Psoas muscle (tissue), 8 donors: ENCODE measurements around the gene TBK1. TPM values are rescaled to one million over a fixed set of nuclear protein-coding genes. Genes with fewer than 3 reads are reported as not detected.
A peak's percentile ranks its signal among the peaks of the same experiment; 100 is the strongest.

Experiments
- ATAC-seq, 4 donors: fragments of 200-7000 bp; cut with Tn5 transposase; one replicate each; pipeline ENCODE4 v1.9.1; 2020; ENCODE audit warnings: moderate library complexity in 3 of 4, mild to moderate bottlenecking in 2 of 4
- DNase-seq, 2 donors: peaks; one replicate each; pipeline ENCODE4 v3.0.0-alpha.2; 2020
- H3K27ac ChIP-seq: fragments of 200-600 bp; one replicate; pipeline ENCODE4 v1.8.0; 2022
- H3K27me3 ChIP-seq, 3 donors: fragments of 200-600 bp in 1 of 3; one replicate each; pipeline versions ENCODE4 v1.6.1 to v1.8.0; 2013 to 2022; ENCODE audit warnings: low read length in 2 of 3, mild to moderate bottlenecking in 2 of 3, moderate library complexity in 1 of 3; ENCODE audit not compliant: insufficient read depth in 3 of 3
- H3K36me3 ChIP-seq, 2 donors: fragments of 200-600 bp in 1 of 2; one replicate each; pipeline versions ENCODE4 v1.6.1 to v1.8.0; 2013 to 2022; ENCODE audit warnings: low read depth in 1 of 2, mild to moderate bottlenecking in 1 of 2, moderate library complexity in 1 of 2; ENCODE audit not compliant: insufficient read depth in 1 of 2
- H3K4me1 ChIP-seq: fragments of 200-600 bp; one replicate; pipeline ENCODE4 v1.8.0; 2022
- H3K4me3 ChIP-seq: fragments of 200-600 bp; one replicate; pipeline ENCODE4 v1.8.0; 2022; ENCODE audit warnings: mild to moderate bottlenecking
- H3K9me3 ChIP-seq: fragments of 200-600 bp; one replicate; pipeline ENCODE4 v1.8.0; 2022
- CTCF ChIP-seq: fragments of 200-600 bp; IDR thresholded peaks from one replicate; pipeline ENCODE4 v1.8.0; 2022; ENCODE audit warnings: antibody characterized with exemption
- WGBS, 3 donors: extraction: QIAGEN DNeasy Blood & Tissue Kit; methylation state at CpG; one replicate each; pipeline versions ENCODE4 v1.1.6 to v1.1.7; 2013; 5-methylcytosine and 5-hydroxymethylcytosine counted together
- intact Hi-C, 2 donors: fragments of 100-400 bp; cut with DNase I; formaldehyde crosslinking; loops; one replicate each; pipeline versions ENCODE4 v1.11.0 to v1.14.2; 2022
- polyA plus RNA-seq, 3 donors: library from polyadenylated mRNA; stranded (reverse); fragments of 200-250 nt; gene quantifications; one replicate each; pipeline ENCODE4 v1.2.3, GENCODE V29; 2013
- total RNA-seq, 4 donors: library from RNA; stranded (reverse); fragmentation: NEBNext Ultra II Directional in 2 of 4; extraction: Animal tissue kit (Norgen Biotek cat#: 25700) in 2 of 4; gene quantifications; one replicate each; pipeline versions ENCODE4 v1.2.1 to v1.2.4, GENCODE V29; 2021 to 2023
- donor health status: healthy with polysubstance abuse.
- donor health status: DM: no; HTN: no; CAD: no; lungs with moderate emphysema.
- donor health status: Bipolar disorder and iron deficiency.
- donor health status: healthy.
- donor health status: DM: yes; HTN: yes; CAD: no.
- donor health status: DM: no; HTN: no; CAD: no.
- donor health status: DM: no; HTN: no; CAD: no.
- donor health status: DM: yes; HTN: yes; CAD: no.

The TBK1 gene
- total and polyA plus RNA-seq, 7 donors = 11.6 to 39.8 (median 19.9) TPM

DNA sequence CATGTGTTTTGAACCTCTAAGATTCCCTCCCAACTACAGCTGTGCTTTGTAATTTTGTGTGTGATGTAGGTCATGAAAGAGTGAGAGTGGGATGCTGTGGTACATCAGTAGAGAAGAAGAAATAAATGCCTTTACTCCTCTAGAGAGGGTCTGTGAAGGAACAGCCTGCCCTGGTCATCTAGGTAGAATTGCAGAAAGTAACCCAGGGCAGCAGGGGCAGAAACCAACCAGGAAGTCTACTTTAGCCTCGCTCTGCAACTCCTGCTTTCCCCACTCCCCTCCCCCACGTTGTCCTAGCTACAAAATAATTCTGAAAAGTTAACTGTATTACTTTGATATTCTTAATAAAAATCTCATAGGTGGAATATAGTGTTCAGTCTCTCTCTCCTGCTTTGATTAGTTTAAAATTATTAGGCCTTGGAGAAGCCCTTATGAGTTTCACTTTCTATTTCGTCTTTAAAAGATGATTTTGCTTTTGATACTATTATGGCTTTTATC lies 7.5 kb downstream of the TBK1 start:
- no peak for TF ChIP-seq CTCF
- DNase-seq (no peak), ATAC-seq (peak in 1 of 4 donors; percentile 41)
- Histone ChIP-seq H3K36me3 (peaks cover 6 to 74% of the 10 kb centered on the region in 2 donors), H3K9me3 (no peaks in the 10 kb centered on the region), H3K4me1 (peaks cover 3% of the 10 kb centered on the region), H3K4me3 (peak overlapping the region; percentile 37), H3K27ac (peak overlapping the region; percentile 18), H3K27me3 (no peaks in the 10 kb centered on the region)
- intact Hi-C loops = no loop called here
- WGBS, 3 donors = 39 to 42% (median 40%) methylated on average over 3 of the region's 3 CpGs

DNA sequence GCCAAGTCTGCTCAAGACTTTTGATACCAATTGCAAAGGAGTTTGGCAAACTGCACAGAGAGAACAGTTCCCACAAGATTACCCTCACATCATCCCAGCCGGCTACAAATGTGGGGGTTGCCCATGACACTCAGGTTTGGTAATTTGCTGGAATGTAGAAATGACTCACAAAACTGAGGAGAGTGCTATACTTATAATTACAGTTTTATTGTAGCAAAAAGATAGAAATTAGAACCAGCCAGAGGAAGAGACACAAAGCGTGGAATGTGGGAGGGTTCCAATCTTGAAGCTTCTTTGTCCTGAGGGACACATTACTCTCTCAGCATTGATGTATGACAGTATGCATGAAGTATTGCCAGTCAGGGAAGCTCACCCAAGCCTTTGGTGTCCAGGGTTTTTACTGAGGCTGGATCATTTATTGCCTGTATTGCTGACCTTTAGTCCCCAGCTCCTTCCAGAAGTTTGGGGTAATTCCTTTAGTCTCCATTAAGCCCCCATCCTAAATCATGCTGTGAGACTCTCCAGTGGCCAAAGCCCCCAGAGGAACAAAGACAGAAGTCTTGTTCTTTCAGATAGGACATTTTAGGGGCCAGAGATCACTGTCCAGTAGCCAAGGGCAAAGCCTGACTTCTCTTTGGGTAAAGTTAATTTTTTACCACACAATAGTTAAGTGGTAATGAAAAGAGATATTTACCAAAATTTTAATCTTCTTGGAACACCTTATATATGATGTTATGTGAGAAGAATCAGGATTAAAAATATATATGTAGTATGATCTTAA lies 9.9 kb downstream of the TBK1 start:
- ATAC-seq = peak in 3 of 4 donors; percentile 24 to 62 (median 35)
- WGBS, 3 donors = 37 to 46% (median 41%) methylated on average over 2 of the region's 2 CpGs
- Histone ChIP-seq H3K4me1 (peaks cover 3% of the 10 kb centered on the region), H3K27ac (no peak overlapping the region), H3K9me3 (no peaks in the 10 kb centered on the region), H3K27me3 (no peaks in the 10 kb centered on the region), H3K36me3 (peaks cover 6 to 92% of the 10 kb centered on the region in 2 donors), H3K4me3 (no peak overlapping the region)
- intact Hi-C loops = no loop called here
- DNase-seq = no peak
- TF ChIP-seq CTCF = no peak

GRCh38 chr12:64466178-64466577 lies 14.3 kb downstream of the TBK1 start:
- Histone ChIP-seq H3K4me1 (peaks cover 23% of the 10 kb centered on the region), H3K36me3 (peaks cover 4 to 92% of the 10 kb centered on the region in 2 donors), H3K9me3 (no peaks in the 10 kb centered on the region), H3K4me3 (no peak overlapping the region), H3K27me3 (no peaks in the 10 kb centered on the region), H3K27ac (no peak overlapping the region)
- ATAC-seq = no peak
- intact Hi-C loops = no loop called here
- no peak for DNase-seq
- TF ChIP-seq CTCF = no peak

GRCh38 chr12:64468966-64469365 lies 17.0 kb downstream of the TBK1 start:
- TF ChIP-seq CTCF = no peak
- peak overlapping the region; percentile 79 for H3K27ac ChIP-seq
- DNase-seq (no peak), ATAC-seq (peak; percentile 34 to 54 (median 44))
- no peaks in the 10 kb centered on the region for H3K9me3 ChIP-seq
- H3K36me3 ChIP-seq = peaks cover 12 to 83% of the 10 kb centered on the region in 2 donors
- peaks cover 23% of the 10 kb centered on the region for H3K4me1 ChIP-seq
- no peaks in the 10 kb centered on the region for H3K27me3 ChIP-seq
- intact Hi-C loops = loop anchor here in 1 of 2 donors (2.0 kb wide), 1 partner anchor 16 kb away; the partner anchor contains the start of gene TBK1
- H3K4me3 ChIP-seq = no peak overlapping the region
- WGBS, 3 donors = 36 to 60% (median 40%) methylated on average over 5 of the region's 5 CpGs
